IMR-90 (cell line): Measurements from ENCODE around the gene CPEB3. TPM values are rescaled to one million over a fixed set of nuclear protein-coding genes. Genes with fewer than 3 reads are reported as not detected.

Experiments used
- ATAC-seq: fragments of 200-7000 bp; cut with Tn5 transposase; 2 replicates; pipeline ENCODE4 v1.9.1; 2020; ENCODE audit warnings: low read depth, mild to moderate bottlenecking, moderate library complexity
- BruUV-seq: library from RNA; stranded (reverse); fragments of 400-500 nt; replicated peaks from 2 replicates; lab custom pipeline; 2021; lab: Mats Ljungman, UMichigan
- CTCF ChIA-PET: fragments of 300-600 bp; formaldehyde crosslinking; extraction: SDS; loops from one replicate; lab custom pipeline; 2021; ENCODE audit warnings: antibody characterized with exemption; lab: Yijun Ruan, JAX
- POLR2A ChIA-PET: fragments of 300-600 bp; sonication (Branson Sonifier 250); formaldehyde crosslinking; loops from one replicate; lab custom pipeline; 2022; ENCODE audit warnings: antibody characterized with exemption; ENCODE audit not compliant: unreplicated experiment; lab: Charles Lee
- DNase-seq: peaks from one replicate; pipeline ENCODE4 v3.0.0; 2013
- H2AFZ ChIP-seq: replicated peaks from 2 replicates; pipeline ENCODE3; 2013; ENCODE audit warnings: low read length, mild to moderate bottlenecking; ENCODE audit not compliant: poor library complexity
- H2AK5ac ChIP-seq: 2 replicates; pipeline ENCODE4 v1.6.1; 2013; ENCODE audit warnings: low read depth, low read length, inconsistent platforms
- H2AK9ac ChIP-seq: replicated peaks from 2 replicates; pipeline ENCODE3; 2013; ENCODE audit warnings: mild to moderate bottlenecking, low read depth, low read length, moderate library complexity; ENCODE audit not compliant: poor library complexity
- H2BK120ac ChIP-seq: 2 replicates; pipeline ENCODE4 v1.6.1; 2013; ENCODE audit warnings: low read depth, low read length, inconsistent platforms
- H2BK15ac ChIP-seq: 3 replicates; pipeline ENCODE4 v1.6.1; 2013; ENCODE audit warnings: low read depth, low read length, inconsistent platforms
- H2BK20ac ChIP-seq: 2 replicates; pipeline ENCODE4 v1.6.1; 2013; ENCODE audit warnings: low read depth, mild to moderate bottlenecking, inconsistent platforms, low read length, moderate library complexity
- H2BK5ac ChIP-seq: 2 replicates; pipeline ENCODE4 v1.6.1; 2013; ENCODE audit warnings: mild to moderate bottlenecking, low read depth, low read length, inconsistent platforms; ENCODE audit not compliant: poor library complexity, severe bottlenecking
- H3K14ac ChIP-seq: replicated peaks from 2 replicates; pipeline ENCODE4 v1.6.1; 2013; ENCODE audit warnings: low read depth, low read length, inconsistent platforms
- H3K18ac ChIP-seq: 2 replicates; pipeline ENCODE4 v1.6.1; 2013; ENCODE audit warnings: low read depth, low read length, control low read depth
- H3K23ac ChIP-seq: 2 replicates; pipeline ENCODE4 v1.6.1; 2013; ENCODE audit warnings: low read depth, low read length, inconsistent platforms
- H3K27ac ChIP-seq: 2 replicates; pipeline ENCODE4 v1.5.1; 2013; ENCODE audit warnings: mild to moderate bottlenecking, control low read depth, low read length; ENCODE audit not compliant: insufficient read depth
- H3K27me3 ChIP-seq: 2 replicates; pipeline ENCODE4 v1.6.1; 2013; ENCODE audit warnings: low read length; ENCODE audit not compliant: control insufficient read depth, insufficient read depth
- H3K36me3 ChIP-seq: 2 replicates; pipeline ENCODE4 v1.6.1; 2013; ENCODE audit warnings: low read length, mixed read lengths; ENCODE audit not compliant: control insufficient read depth, insufficient read depth
- H3K4ac ChIP-seq: 2 replicates; pipeline ENCODE4 v1.6.1; 2013; ENCODE audit warnings: low read depth, low read length, inconsistent platforms
- H3K4me1 ChIP-seq: 2 replicates; pipeline ENCODE4 v1.6.1; 2013; ENCODE audit warnings: low read length, mixed read lengths; ENCODE audit not compliant: control insufficient read depth, insufficient read depth
- H3K4me2 ChIP-seq: 2 replicates; pipeline ENCODE4 v1.6.1; 2013; ENCODE audit warnings: low read depth, mild to moderate bottlenecking, control low read depth, low read length, moderate library complexity
- H3K4me3 ChIP-seq: 2 replicates; pipeline ENCODE4 v1.5.1; 2013; ENCODE audit warnings: low read depth, mild to moderate bottlenecking, control low read depth, low read length, moderate library complexity; ENCODE audit not compliant: insufficient read depth
- H3K56ac ChIP-seq: 2 replicates; pipeline ENCODE4 v1.6.1; 2013; ENCODE audit warnings: low read length, inconsistent platforms; ENCODE audit not compliant: insufficient read depth; ENCODE audit errors: extremely low read depth
- H3K79me1 ChIP-seq, 2 experiments: 2 replicates each; pipeline ENCODE4 v1.6.1; 2013; ENCODE audit warnings: low read length in 2 of 2, inconsistent platforms in 1 of 2, low read depth in 1 of 2
- H3K9ac ChIP-seq: 2 replicates; pipeline ENCODE4 v1.6.1; 2013; ENCODE audit warnings: low read depth, low read length, control low read depth
- H3K9me1 ChIP-seq: 2 replicates; pipeline ENCODE4 v1.6.1; 2013; ENCODE audit warnings: low read length, inconsistent platforms; ENCODE audit not compliant: insufficient read depth
- H3K9me3 ChIP-seq: 2 replicates; pipeline ENCODE4 v1.6.1; 2013; ENCODE audit warnings: low read length; ENCODE audit not compliant: control insufficient read depth, insufficient read depth
- H4K20me1 ChIP-seq: 2 replicates; pipeline ENCODE4 v1.6.1; 2013; ENCODE audit warnings: low read length, inconsistent platforms; ENCODE audit not compliant: insufficient read depth
- H4K5ac ChIP-seq: 2 replicates; pipeline ENCODE4 v1.6.1; 2013; ENCODE audit warnings: mild to moderate bottlenecking, low read depth, low read length, control low read depth
- H4K8ac ChIP-seq, 2 experiments: 2 replicates each; pipeline ENCODE4 v1.6.1; 2013; ENCODE audit warnings: low read depth in 2 of 2, low read length in 2 of 2, control low read depth in 1 of 2, inconsistent platforms in 1 of 2
- H4K91ac ChIP-seq: 2 replicates; pipeline ENCODE4 v1.6.1; 2013; ENCODE audit warnings: low read depth, low read length, inconsistent platforms; ENCODE audit not compliant: insufficient read depth
- CEBPB ChIP-seq: IDR thresholded peaks from 2 replicates; pipeline ENCODE4 v1.6.1; 2012; ENCODE audit warnings: low read depth, low read length, improper control_type of control experiment
- FOS ChIP-seq: fragments of 150-350 bp; IDR thresholded peaks from 2 replicates; pipeline ENCODE4 v1.6.1; 2016; ENCODE audit warnings: low read depth, low read length
- WGBS, 2 experiments: methylation state at CpG; one replicate each; pipeline versions ENCODE4 v1.1.5 to v1.1.7; 2013; ENCODE audit warnings: missing lambda C conversion rate in 2 of 2; ENCODE audit not compliant: insufficient read length in 1 of 2; ENCODE audit errors: extremely low coverage in 2 of 2; 5-methylcytosine and 5-hydroxymethylcytosine counted together
- dilution Hi-C: fragments of 300-500 bp; cut with HindIII; formaldehyde crosslinking; loops from one replicate; pipeline ENCODE4 v1.14.3; 2018; ENCODE audit warnings: low sequenced_read_pairs; ENCODE audit not compliant: unreplicated experiment
- in situ Hi-C: fragments of 300-500 bp; cut with MboI; formaldehyde crosslinking; loops from 3 replicates; pipeline ENCODE4 v1.14.3; 2019; ENCODE audit warnings: low sequenced_read_pairs, inconsistent platforms, mixed read lengths
- intact Hi-C: fragments of 100-400 bp; cut with micrococcal nuclease; formaldehyde crosslinking; loops from 2 replicates; pipeline ENCODE4 v1.10.0; 2022
- polyA plus RNA-seq, 3 experiments: library from polyadenylated mRNA; depleted of rRNA; stranded (reverse); fragments of >200 nt; gene quantifications; 2 replicates each; pipeline ENCODE4 v1.2.3, GENCODE V29; 2012; ENCODE audit warnings: low replicate concordance in 1 of 3
- total RNA-seq: library from RNA; depleted of rRNA; stranded (reverse); fragments of >200 nt; gene quantifications from 2 replicates; pipeline ENCODE4 v1.2.3, GENCODE V29; 2012

CPEB3 gene
- total and polyA plus RNA-seq, 2 of the 4 experiments (the other 2 are of a cell fraction): 0.18 to 0.36 TPM

DNA sequence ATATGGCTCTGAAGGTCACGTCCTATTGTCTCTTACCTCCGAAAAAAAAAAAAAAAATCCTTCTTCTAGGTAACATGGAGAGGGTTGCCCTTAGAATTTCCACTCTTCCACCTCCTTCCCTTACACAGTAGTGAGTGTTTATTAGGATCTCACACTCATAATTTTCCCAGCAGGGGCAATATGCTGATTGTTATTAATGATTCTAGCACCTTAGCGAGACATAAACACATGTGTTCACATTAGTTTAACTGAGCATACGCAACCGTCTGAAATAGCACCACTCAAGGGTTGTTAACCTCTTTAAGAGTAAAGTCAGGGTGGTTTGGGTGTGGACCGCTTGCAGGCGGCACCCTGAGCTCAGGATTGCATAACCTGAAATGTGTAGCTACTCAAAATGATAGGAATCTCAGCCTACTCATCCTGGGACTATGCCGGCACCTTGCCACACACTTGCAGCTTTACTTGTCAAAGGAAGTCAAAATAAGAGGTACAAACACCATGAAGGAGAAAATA, 52.2 kb downstream of the CPEB3 start:
- H2BK120ac ChIP-seq: no peak overlapping the region
- H4K5ac ChIP-seq: no peak overlapping the region
- 100% methylated on average over 1 of the region's 8 CpGs; no CpG with 5 or more reads in 1 of the 2 experiments for WGBS, 2 experiments
- no peak overlapping the region for H3K14ac ChIP-seq
- POLR2A ChIA-PET: no interaction called here
- H3K36me3 ChIP-seq: no peaks in the 10 kb centered on the region
- no peak overlapping the region for H3K9ac ChIP-seq
- H3K23ac ChIP-seq: peak overlapping the region; percentile 33; the same call in 1 of the 2 replicates
- no peak overlapping the region for H4K91ac ChIP-seq
- no peak overlapping the region for H3K4me3 ChIP-seq
- no peak overlapping the region for H2BK15ac ChIP-seq
- H3K56ac ChIP-seq: no peak overlapping the region
- no peak overlapping the region for H3K4ac ChIP-seq
- H3K4me2 ChIP-seq: peak overlapping the region; percentile 76
- H3K27ac ChIP-seq: no peak overlapping the region
- peaks cover 2% of the 10 kb centered on the region; the same call in 1 of the 2 replicates for H3K4me1 ChIP-seq
- no peak overlapping the region for H3K18ac ChIP-seq
- H3K79me1 ChIP-seq: no peaks in the 10 kb centered on the region; a peak in 1 of 4 replicates
- H2AK5ac ChIP-seq: no peak overlapping the region
- intact Hi-C loops (no loop called here), in situ Hi-C loops (no loop called here), dilution Hi-C loops (no loop called here)
- no peak for ATAC-seq
- H4K20me1 ChIP-seq: no peaks in the 10 kb centered on the region
- H3K9me1 ChIP-seq: no peaks in the 10 kb centered on the region
- peak; percentile 43 for DNase-seq
- CTCF ChIA-PET: interaction anchor here (0.6 to 1.5 kb wide), 2 partner anchors 40 to 54 kb away, joined by 4 read pairs; no protein-coding TSS in a partner anchor
- no peak overlapping the region for H2BK5ac ChIP-seq
- no peak overlapping the region for H4K8ac ChIP-seq
- no peak for TF ChIP-seq FOS
- TF ChIP-seq CEBPB: peak; percentile 83
- no peak overlapping the region for H2AK9ac ChIP-seq
- H3K27me3 ChIP-seq: no peaks in the 10 kb centered on the region
- H2AFZ ChIP-seq: no peak overlapping the region
- H2BK20ac ChIP-seq: no peak overlapping the region
- BruUV-seq: no TSS peak
- H3K9me3 ChIP-seq: no peaks in the 10 kb centered on the region
